GM19467 (cell line): ENCODE data around the gene PAXIP1.

Experiments
- ATAC-seq: cut with Tn5 transposase; IDR thresholded peaks from one replicate; pipeline ENCODE4 v1.9.1; 2021; ENCODE audit warnings: mild to moderate bottlenecking, moderate library complexity; ENCODE audit not compliant: unreplicated experiment

The PAXIP1 gene

GRCh38 chr7:154996101-154996500 lies 6.8 kb downstream of the PAXIP1 start:
- ATAC-seq = no peak

- no peak for ATAC-seq
These were observed 7.9 kb downstream of the PAXIP1 start for GRCh38 chr7:154994996-154995395.

GRCh38 chr7:154990964-154991540 lies 11.9 kb downstream of the PAXIP1 start:
- no peak for ATAC-seq

GRCh38 chr7:154987571-154987970 lies 15.4 kb downstream of the PAXIP1 start:
- ATAC-seq = no peak

- no peak for ATAC-seq
These were observed 16.6 kb downstream of the PAXIP1 start for GRCh38 chr7:154986200-154986945.

- ATAC-seq = no peak
These were observed 17.7 kb downstream of the PAXIP1 start for GRCh38 chr7:154985230-154985629.

GRCh38 chr7:154984601-154985188 lies 18.2 kb downstream of the PAXIP1 start:
- ATAC-seq = no peak

- no peak for ATAC-seq
These were observed 24.9 kb downstream of the PAXIP1 start for GRCh38 chr7:154978017-154978416.

GRCh38 chr7:154977250-154977649 lies 25.7 kb downstream of the PAXIP1 start:
- ATAC-seq = no peak

GRCh38 chr7:154976844-154977243 lies 26.1 kb downstream of the PAXIP1 start:
- no peak for ATAC-seq

- no peak for ATAC-seq
These were observed 26.9 kb downstream of the PAXIP1 start for GRCh38 chr7:154975984-154976383.

- no peak for ATAC-seq
These were observed 29.5 kb downstream of the PAXIP1 start for GRCh38 chr7:154973381-154973780.

GRCh38 chr7:154968336-154969001 lies 34.5 kb downstream of the PAXIP1 start:
- no peak for ATAC-seq

GRCh38 chr7:154967401-154967955 lies 35.4 kb downstream of the PAXIP1 start:
- no peak for ATAC-seq

- no peak for ATAC-seq
These were observed 37.9 kb downstream of the PAXIP1 start for GRCh38 chr7:154965014-154965413.

GRCh38 chr7:154960063-154960790 lies 42.7 kb downstream of the PAXIP1 start:
- ATAC-seq = no peak

GRCh38 chr7:154956427-154956826 lies 46.5 kb downstream of the PAXIP1 start:
- no peak for ATAC-seq

- no peak for ATAC-seq
These were observed 49.8 kb downstream of the PAXIP1 start for GRCh38 chr7:154953006-154953684.

- no peak for ATAC-seq
These were observed 52.0 kb downstream of the PAXIP1 start for GRCh38 chr7:154950960-154951359.

GRCh38 chr7:154947604-154948003 lies 55.3 kb downstream of the PAXIP1 start:
- no peak for ATAC-seq
